ENCODE results near the gene ESR1.
A peak's percentile ranks its signal among the peaks of the same experiment; 100 is the strongest.
"Not testable (repeated sequence)": the region's sequence is repeated elsewhere in the genome, so short reads cannot be mapped to it uniquely, and the experiment has no call there.

The ESR1 gene

DNA sequence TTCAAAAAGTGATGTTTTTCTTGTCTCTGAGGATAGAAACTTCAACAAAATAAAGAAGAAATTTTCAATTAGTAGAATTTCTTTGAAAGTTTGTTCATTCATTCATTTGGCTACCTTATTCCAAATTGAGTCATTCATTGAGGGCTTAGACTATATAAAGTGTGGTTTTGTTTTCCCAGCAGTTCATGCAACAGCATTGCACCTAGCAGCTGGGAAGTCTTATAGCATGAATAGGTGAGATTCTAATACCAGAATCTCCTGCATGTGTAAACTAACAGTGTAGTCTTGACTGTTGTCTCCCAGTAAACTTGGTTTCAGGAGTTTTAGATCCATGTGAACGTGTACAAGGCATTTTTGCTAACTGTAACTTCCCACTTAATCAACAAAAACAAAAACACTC lies 7.1 kb downstream of the ESR1 start:
- DNase-seq = no peak

GRCh38 chr6:151822252-151823111 lies 15.0 kb downstream of the ESR1 start:
- DNase-seq = no peak

GRCh38 chr6:151826517-151827142 lies 19.1 kb downstream of the ESR1 start:
- DNase-seq = no peak

- DNase-seq = no peak
Observed at GRCh38 chr6:151832710-151833109, 25.2 kb downstream of the ESR1 start.

DNA sequence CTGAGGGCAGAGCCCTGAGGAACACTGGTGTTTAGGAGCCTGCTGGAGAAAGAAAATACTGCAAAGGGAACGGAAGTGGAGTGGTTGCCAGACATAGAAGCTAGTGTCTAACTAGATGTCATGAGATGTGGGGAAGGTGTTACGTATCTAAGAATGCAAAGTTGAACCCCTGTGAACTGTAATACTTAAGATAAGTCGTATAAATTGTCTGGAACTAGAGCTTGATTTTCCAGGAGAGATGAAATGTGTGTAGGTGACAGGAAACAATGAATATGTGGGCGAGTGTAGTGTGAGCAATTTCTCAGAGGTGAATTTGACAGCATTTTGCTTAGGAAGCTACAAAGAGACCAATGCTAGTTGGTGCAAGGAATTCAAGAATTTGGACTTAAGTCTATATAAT lies 27.9 kb downstream of the ESR1 start:
- DNase-seq = no peak

- DNase-seq = no peak
Observed at GRCh38 chr6:151837223-151837622, 29.7 kb downstream of the ESR1 start.

GRCh38 chr6:151842816-151843215 lies 35.3 kb downstream of the ESR1 start:
- no peak for DNase-seq

GRCh38 chr6:151847064-151847463 lies 39.6 kb downstream of the ESR1 start:
- DNase-seq = peak; percentile 37

- DNase-seq = no peak
Observed at GRCh38 chr6:151850479-151851003, 43.1 kb downstream of the ESR1 start.

DNA sequence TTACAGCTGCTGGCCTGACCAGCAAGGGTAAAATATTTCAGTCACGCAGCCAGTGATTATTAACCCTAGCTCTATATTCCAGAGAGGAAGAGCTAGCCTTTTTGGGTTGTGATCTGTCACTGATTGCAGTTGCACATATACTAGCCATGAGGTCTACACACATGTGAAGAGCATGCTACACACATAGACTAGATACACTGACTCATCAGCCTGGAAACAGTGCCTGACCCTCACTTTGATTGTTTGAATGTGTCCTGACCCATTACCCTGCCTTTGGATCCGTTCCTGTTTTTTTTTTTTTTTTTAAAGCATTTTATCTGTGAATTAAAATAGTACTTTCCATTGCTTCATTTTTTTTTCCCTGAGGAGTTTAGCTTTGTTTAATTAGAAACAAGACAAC lies 50.8 kb downstream of the ESR1 start:
- DNase-seq = no peak

- DNase-seq = no peak
Observed at GRCh38 chr6:151862461-151862860, 55.0 kb downstream of the ESR1 start.

DNA sequence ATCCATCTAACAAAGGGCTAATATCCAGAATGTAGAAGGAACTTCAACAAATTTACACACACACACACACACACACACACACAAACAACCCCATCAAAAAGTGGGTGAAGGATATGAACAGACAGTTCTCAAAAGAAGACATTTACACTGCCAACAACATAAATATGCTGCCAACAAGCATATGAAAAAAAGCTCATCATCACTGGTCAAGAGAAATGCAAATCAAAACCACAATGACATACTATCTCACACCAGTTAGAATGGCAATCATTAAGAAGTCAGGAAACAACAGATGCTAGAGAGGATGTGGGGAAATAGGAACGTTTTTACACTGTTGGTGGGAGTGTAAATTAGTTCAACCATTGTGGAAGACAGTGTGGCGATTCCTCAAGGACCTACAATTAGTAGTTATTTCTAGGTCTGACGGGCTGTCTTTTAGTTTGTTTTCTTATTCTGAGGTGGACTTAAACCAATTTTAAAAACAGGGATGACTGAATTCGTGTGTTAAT lies 59.9 kb downstream of the ESR1 start:
- not testable (repeated sequence) for DNase-seq

GRCh38 chr6:151869345-151869744 lies 61.9 kb downstream of the ESR1 start:
- DNase-seq = no peak

- DNase-seq = no peak
Observed at GRCh38 chr6:151869787-151870186, 62.3 kb downstream of the ESR1 start.

DNA sequence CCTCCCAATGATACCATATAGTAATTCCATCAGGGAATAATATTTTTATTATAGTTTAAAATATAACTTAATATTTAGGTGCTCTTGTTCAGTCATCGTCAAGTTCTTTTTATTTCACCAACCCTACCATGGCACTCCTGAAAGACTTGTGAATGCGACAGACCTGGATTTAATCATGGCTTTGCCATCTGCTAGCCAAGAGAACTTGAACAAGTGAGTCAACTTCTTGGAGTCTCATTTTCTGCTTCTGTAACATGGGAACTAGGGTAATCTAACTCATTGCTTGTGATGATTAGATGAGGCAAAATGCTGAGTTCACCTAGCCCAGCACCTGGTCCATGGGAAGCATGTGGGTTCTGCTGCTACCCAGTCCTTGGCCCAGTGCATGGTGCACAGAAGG lies 62.9 kb downstream of the ESR1 start:
- DNase-seq = no peak

DNA sequence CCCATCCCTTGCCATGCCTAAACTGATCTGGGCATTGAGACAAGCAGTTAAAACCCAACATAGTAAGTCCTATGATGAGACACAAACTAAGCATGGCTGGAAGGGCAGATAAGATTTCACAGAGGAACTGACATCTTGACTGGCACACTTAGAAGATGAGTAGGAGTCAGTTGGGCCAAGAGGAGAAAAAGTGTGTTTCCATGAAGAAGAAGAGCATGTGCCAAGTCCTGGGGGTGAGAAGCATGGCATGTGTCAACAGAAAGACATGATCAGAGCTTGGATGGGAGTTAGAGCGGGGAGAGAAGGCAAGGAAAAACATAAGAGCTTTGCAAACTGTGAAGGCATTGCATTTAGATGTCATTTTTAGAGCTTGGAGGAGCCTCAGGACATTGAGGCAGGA lies 68.0 kb downstream of the ESR1 start:
- no peak for DNase-seq

DNA sequence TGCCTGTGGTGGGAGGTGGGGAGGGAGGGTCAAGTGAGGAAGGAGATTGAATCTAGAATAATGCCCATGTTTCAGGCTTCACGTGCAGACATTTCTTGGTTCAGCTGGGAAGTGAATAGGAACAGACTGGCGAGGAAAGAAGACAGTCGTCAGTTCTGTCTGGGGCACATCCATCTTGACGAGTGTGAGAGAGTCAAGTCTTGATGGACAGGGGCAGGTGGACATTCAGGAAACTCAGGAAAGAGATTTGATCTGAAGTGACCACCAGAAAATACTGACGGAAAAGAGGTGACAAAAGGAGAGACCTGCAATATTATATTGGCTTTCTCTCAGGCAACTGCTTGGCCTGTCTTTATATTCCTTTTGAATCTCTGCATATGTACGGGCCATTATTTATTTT lies 68.6 kb downstream of the ESR1 start:
- DNase-seq = no peak

GRCh38 chr6:151877458-151877857 lies 70.0 kb downstream of the ESR1 start:
- DNase-seq = no peak

DNA sequence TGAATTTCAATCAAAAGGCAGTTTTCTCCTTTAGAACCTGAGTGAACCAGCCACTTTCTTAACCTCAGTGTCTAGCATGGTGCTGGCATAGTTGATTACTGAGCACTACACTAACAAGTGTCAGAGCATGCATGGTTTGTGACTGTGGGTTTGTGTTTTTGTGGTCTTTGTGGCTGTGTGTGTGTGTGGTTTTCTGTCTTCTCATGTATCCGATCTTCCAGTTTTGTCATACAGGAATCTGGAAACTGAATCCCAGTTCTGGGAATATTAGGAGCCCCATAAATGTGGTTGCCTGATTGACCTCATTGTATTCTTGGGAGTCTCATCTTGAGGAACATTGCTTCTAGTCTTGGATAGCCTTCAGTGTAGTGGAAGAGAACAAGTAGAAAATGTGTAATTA lies 73.7 kb downstream of the ESR1 start:
- no peak for DNase-seq

DNA sequence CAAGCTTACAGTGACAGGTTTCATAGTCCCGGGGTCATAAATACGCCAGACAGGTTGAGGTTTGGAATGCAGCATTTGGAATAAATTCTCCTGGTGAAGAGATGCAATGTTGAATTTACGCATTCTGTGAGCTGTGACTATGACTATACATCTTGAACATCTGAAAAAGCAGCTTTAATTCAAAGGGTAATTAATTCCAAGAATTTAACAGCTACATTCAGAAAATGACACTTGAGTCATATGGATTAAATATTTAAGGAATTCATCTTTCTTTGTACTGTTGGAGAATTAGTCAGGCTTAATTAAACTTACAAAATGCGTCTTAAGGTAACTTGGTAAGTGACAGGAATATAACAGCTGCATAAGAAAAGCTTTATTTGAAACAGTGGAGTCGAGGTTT lies 74.7 kb downstream of the ESR1 start:
- no peak for DNase-seq

DNA sequence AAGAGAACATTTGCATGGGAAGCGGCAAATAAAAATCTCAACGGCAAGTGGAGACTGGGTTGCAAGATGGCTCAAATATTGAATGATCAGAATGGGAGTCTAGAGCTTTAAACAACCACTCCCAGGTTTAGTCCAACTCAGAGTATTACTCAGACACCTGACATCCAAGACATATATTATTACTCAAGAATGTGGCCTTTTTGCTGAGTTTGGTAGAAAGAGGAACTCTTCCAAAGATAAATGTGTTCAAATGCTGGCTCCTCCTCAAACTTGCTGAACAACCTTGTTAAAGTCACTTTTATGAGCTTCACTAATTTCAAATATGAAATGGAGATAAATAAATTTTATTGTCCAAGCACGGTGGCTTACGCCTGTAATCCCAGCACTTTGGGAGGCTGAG lies 77.8 kb downstream of the ESR1 start:
- DNase-seq = no peak

GRCh38 chr6:151891524-151891923 lies 84.0 kb downstream of the ESR1 start:
- DNase-seq = no peak

DNA sequence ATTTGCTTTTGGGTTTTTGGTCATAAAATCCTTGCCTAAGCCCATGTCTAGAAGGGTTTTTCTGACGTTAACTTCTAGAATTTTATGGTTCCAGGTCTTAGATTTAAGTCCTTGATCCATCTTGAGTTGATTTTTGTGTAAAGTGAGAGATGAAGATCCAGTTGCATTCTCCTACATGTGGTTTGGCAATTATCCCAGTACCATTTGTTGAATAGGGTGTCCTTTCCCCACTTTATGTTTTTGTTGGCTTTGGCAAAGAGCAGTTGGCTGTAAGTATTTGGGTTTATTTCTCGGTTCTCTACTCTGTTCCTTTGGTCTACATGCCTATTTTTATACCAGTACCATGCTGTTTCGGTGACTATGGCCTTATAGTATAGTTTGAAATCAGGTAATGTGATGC lies 86.9 kb downstream of the ESR1 start:
- not testable (repeated sequence) for DNase-seq

DNA sequence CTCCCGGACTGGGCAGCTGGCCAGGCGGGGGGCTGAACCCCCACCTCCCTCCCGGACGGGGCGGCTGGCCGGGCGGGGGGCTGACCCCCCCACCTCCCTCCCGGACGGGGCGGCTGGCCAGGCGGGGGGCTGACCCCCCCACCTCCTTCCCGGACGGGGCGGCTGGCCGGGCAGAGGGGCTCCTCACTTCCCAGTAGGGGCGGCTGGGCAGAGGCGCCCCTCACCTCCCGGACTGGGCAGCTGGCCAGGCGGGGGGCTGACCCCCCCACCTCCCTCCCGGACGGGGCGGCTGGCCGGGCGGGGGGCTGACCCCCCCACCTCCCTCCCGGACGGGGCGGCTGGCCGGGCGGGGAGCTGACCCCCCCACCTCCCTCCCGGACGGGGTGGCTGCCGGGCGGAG lies 91.7 kb downstream of the ESR1 start:
- not testable (repeated sequence) for DNase-seq

Measured in DMS53 (cell line).